H1 (cell line): ENCODE data around the gene KIF1B. TPM values are rescaled to one million over a fixed set of nuclear protein-coding genes. Genes with fewer than 3 reads are reported as not detected.

Experiments used
- CTCF ChIA-PET: fragments of 300-600 bp; sonication (Branson Sonifier 250); formaldehyde crosslinking; loops from one replicate; lab custom pipeline; 2021; ENCODE audit not compliant: partially characterized antibody; lab: Charles Lee
- POLR2A ChIA-PET: fragments of 300-600 bp; sonication (Branson Sonifier 250); formaldehyde crosslinking; loops from one replicate; lab custom pipeline; 2021; ENCODE audit warnings: inconsistent platforms; ENCODE audit not compliant: partially characterized antibody; lab: Charles Lee
- DNase-seq, 2 experiments: peaks; one replicate each; pipeline versions ENCODE4 v3.0.0 to v3.0.0-alpha.2; 2010 to 2022; ENCODE audit warnings: low spot score in 2 of 2, low read depth in 1 of 2, mixed read lengths in 1 of 2
- FAIRE-seq: peaks from 2 replicates; lab custom pipeline; 2011; peaks lifted over from hg19 to GRCh38; lab: Jason Lieb, UNC
- H2AFZ ChIP-seq: 2 replicates; pipeline ENCODE4 v1.8.1; 2012; ENCODE audit warnings: low read length, inconsistent platforms
- H2AK5ac ChIP-seq: 2 replicates; pipeline ENCODE4 v1.6.1; 2013; ENCODE audit warnings: low read depth, low read length
- H2BK120ac ChIP-seq: replicated peaks from 2 replicates; pipeline ENCODE3; 2013; ENCODE audit warnings: low read depth, low read length, inconsistent platforms
- H2BK12ac ChIP-seq: 2 replicates; pipeline ENCODE4 v1.6.1; 2013; ENCODE audit warnings: low read depth, low read length
- H2BK15ac ChIP-seq: 2 replicates; pipeline ENCODE4 v1.6.1; 2013; ENCODE audit warnings: low read length
- H2BK20ac ChIP-seq: 2 replicates; pipeline ENCODE4 v1.6.1; 2013; ENCODE audit warnings: low read length
- H2BK5ac ChIP-seq: 2 replicates; pipeline ENCODE4 v1.6.1; 2013; ENCODE audit warnings: low read depth, low read length
- H3K14ac ChIP-seq: 2 replicates; pipeline ENCODE4 v1.6.1; 2013; ENCODE audit warnings: inconsistent platforms; ENCODE audit not compliant: insufficient read length
- H3K18ac ChIP-seq: 2 replicates; pipeline ENCODE4 v1.6.1; 2013; ENCODE audit warnings: low read length; ENCODE audit errors: extremely low read depth
- H3K23ac ChIP-seq: 2 replicates; pipeline ENCODE4 v1.6.1; 2013; ENCODE audit warnings: inconsistent platforms; ENCODE audit not compliant: insufficient read length
- H3K23me2 ChIP-seq: 2 replicates; pipeline ENCODE4 v1.6.1; 2013; ENCODE audit warnings: low read depth, low read length
- H3K27ac ChIP-seq: 2 replicates; pipeline ENCODE4 v1.6.1; 2011; ENCODE audit warnings: low read depth, low read length, inconsistent platforms
- H3K27me3 ChIP-seq, 4 experiments: replicated peaks in 1 of 4; 1 replicate in 1 of 4; 2 replicates in 3 of 4; pipeline versions ENCODE4 v1.6.1 to v1.8.1; 2011 to 2013; ENCODE audit warnings: low read length in 3 of 4, mild to moderate bottlenecking in 3 of 4, inconsistent platforms in 2 of 4, mixed read lengths in 2 of 4, moderate library complexity in 1 of 4; ENCODE audit not compliant: control insufficient read depth in 3 of 4, insufficient read depth in 3 of 4; ENCODE audit errors: extremely low read depth in 1 of 4
- H3K36me3 ChIP-seq, 4 experiments: 2 replicates each; pipeline versions ENCODE4 v1.6.1 to v1.8.1; 2011 to 2013; ENCODE audit warnings: mild to moderate bottlenecking in 4 of 4, low read length in 3 of 4, moderate library complexity in 2 of 4, control low read depth in 1 of 4, inconsistent platforms in 1 of 4; ENCODE audit not compliant: insufficient read depth in 4 of 4, control insufficient read depth in 2 of 4
- H3K4ac ChIP-seq: replicated peaks from 2 replicates; pipeline ENCODE3; 2013; ENCODE audit warnings: low read length, low read depth, mixed read lengths, inconsistent platforms; ENCODE audit not compliant: insufficient read length
- H3K4me1 ChIP-seq, 4 experiments: replicated peaks in 1 of 4; 1 replicate in 1 of 4; 2 replicates in 3 of 4; pipeline versions ENCODE4 v1.6.1 to v1.8.1; 2011 to 2013; ENCODE audit warnings: low read length in 3 of 4, inconsistent platforms in 2 of 4, mixed read lengths in 1 of 4; ENCODE audit not compliant: insufficient read depth in 4 of 4, control insufficient read depth in 3 of 4
- H3K4me2 ChIP-seq, 2 experiments: 2 replicates each; pipeline versions ENCODE4 v1.6.1 to v1.8.1; 2011 to 2013; ENCODE audit warnings: low read depth in 2 of 2, low read length in 2 of 2, control low read depth in 1 of 2, inconsistent platforms in 1 of 2, mild to moderate bottlenecking in 1 of 2; ENCODE audit not compliant: insufficient read depth in 1 of 2
- H3K4me3 ChIP-seq, 4 experiments: fragments of 200-600, 300-600 bp in 1 of 4; sonication (generic), shearing (Covaris generic), sonication (Bioruptor Twin) in 1 of 4; 2 replicates each; pipeline versions ENCODE4 v1.5.1 to v1.8.1; 2011 to 2016; ENCODE audit warnings: low read length in 4 of 4, low read depth in 3 of 4, control low read depth in 2 of 4, inconsistent platforms in 2 of 4, mild to moderate bottlenecking in 2 of 4, mixed read lengths in 1 of 4, moderate library complexity in 1 of 4; ENCODE audit not compliant: insufficient read depth in 2 of 4; ENCODE audit errors: extremely low read depth in 1 of 4
- H3K56ac ChIP-seq: replicated peaks from 2 replicates; pipeline ENCODE3; 2013; ENCODE audit warnings: low read depth, mild to moderate bottlenecking, mixed read lengths, low read length, inconsistent platforms; ENCODE audit not compliant: insufficient read length
- H3K79me1 ChIP-seq: 2 replicates; pipeline ENCODE4 v1.6.1; 2013; ENCODE audit warnings: low read depth, low read length, control low read depth
- H3K79me2 ChIP-seq, 2 experiments: 2 replicates each; pipeline versions ENCODE4 v1.6.1 to v1.8.1; 2012 to 2013; ENCODE audit warnings: low read length in 2 of 2, mild to moderate bottlenecking in 2 of 2, inconsistent platforms in 1 of 2; ENCODE audit not compliant: insufficient read depth in 2 of 2, control insufficient read depth in 1 of 2
- H3K9ac ChIP-seq, 4 experiments: replicated peaks in 1 of 4; 1 replicate in 1 of 4; 2 replicates in 3 of 4; pipeline versions ENCODE4 v1.6.1 to v1.8.1; 2011 to 2013; ENCODE audit warnings: low read depth in 3 of 4, low read length in 3 of 4, control low read depth in 2 of 4, mild to moderate bottlenecking in 2 of 4, moderate library complexity in 2 of 4, inconsistent platforms in 1 of 4; ENCODE audit errors: extremely low read depth in 1 of 4
- H3K9me3 ChIP-seq, 2 experiments: 2 replicates each; pipeline versions ENCODE4 v1.6.1 to v1.8.1; 2012 to 2013; ENCODE audit warnings: mild to moderate bottlenecking in 2 of 2, moderate library complexity in 2 of 2, control low read depth in 1 of 2, inconsistent platforms in 1 of 2, low read depth in 1 of 2, low read length in 1 of 2, mixed read lengths in 1 of 2; ENCODE audit not compliant: insufficient read depth in 2 of 2
- H4K20me1 ChIP-seq, 2 experiments: replicated peaks in 1 of 2; 2 replicates each; pipeline versions ENCODE3 to v1.8.1; 2011 to 2013; ENCODE audit warnings: inconsistent platforms in 2 of 2, low read length in 2 of 2, mild to moderate bottlenecking in 1 of 2; ENCODE audit not compliant: insufficient read depth in 2 of 2, control insufficient read depth in 1 of 2
- H4K5ac ChIP-seq: 2 replicates; pipeline ENCODE4 v1.6.1; 2013; ENCODE audit warnings: low read length, low read depth, mixed read lengths, inconsistent platforms; ENCODE audit not compliant: insufficient read length
- H4K8ac ChIP-seq: 2 replicates; pipeline ENCODE4 v1.8.0; 2013; ENCODE audit warnings: mild to moderate bottlenecking, moderate library complexity, low read length, inconsistent platforms; ENCODE audit not compliant: insufficient read depth; ENCODE audit errors: extremely low read depth
- H4K91ac ChIP-seq: replicated peaks from 2 replicates; pipeline ENCODE3; 2013; ENCODE audit warnings: low read length, mixed read lengths, inconsistent platforms; ENCODE audit not compliant: insufficient read length
- ATF3 ChIP-seq: IDR thresholded peaks from 2 replicates; pipeline ENCODE4 v1.6.1; 2011; ENCODE audit warnings: low read depth, mild to moderate bottlenecking, low read length; ENCODE audit not compliant: insufficient read depth
- EP300 ChIP-seq, 2 experiments: IDR thresholded peaks; 1 replicate in 1 of 2; 2 replicates in 1 of 2; pipeline ENCODE4 v1.6.1; 2011 to 2012; ENCODE audit warnings: low read depth in 2 of 2, low read length in 2 of 2, mild to moderate bottlenecking in 2 of 2, borderline replicate concordance in 1 of 2, inconsistent platforms in 1 of 2, moderate library complexity in 1 of 2
- GTF2F1 ChIP-seq: IDR thresholded peaks from 2 replicates; pipeline ENCODE4 v1.6.1; 2012; ENCODE audit warnings: low read depth, low read length, improper control_type of control experiment, borderline replicate concordance
- MAX ChIP-seq: IDR thresholded peaks from 2 replicates; pipeline ENCODE4 v1.6.1; 2012; ENCODE audit warnings: inconsistent platforms
- NANOG ChIP-seq: IDR thresholded peaks from 2 replicates; pipeline ENCODE4 v1.6.1; 2011; ENCODE audit warnings: low read length, low read depth, mild to moderate bottlenecking, inconsistent platforms; ENCODE audit not compliant: insufficient read depth, poor library complexity, severe bottlenecking
- POLR2A ChIP-seq, 2 experiments: IDR thresholded peaks; 1 replicate in 1 of 2; 2 replicates in 1 of 2; pipeline ENCODE4 v1.6.1; 2011; ENCODE audit warnings: low read depth in 2 of 2, low read length in 2 of 2, mild to moderate bottlenecking in 2 of 2; ENCODE audit errors: control extremely low read depth in 1 of 2
- RNF2 ChIP-seq: fragments of 200-900, 300-1000 bp; sonication (generic); IDR thresholded peaks from 2 replicates; pipeline ENCODE4 v1.7.1; 2016; ENCODE audit warnings: borderline replicate concordance, low read depth, mild to moderate bottlenecking, antibody characterized with exemption, low read length; ENCODE audit not compliant: poor library complexity, severe bottlenecking; ENCODE audit errors: missing control alignments
- SIX5 ChIP-seq: IDR thresholded peaks from 2 replicates; pipeline ENCODE4 v1.6.1; 2011; ENCODE audit warnings: mild to moderate bottlenecking, low read depth, low read length
- TEAD4 ChIP-seq: IDR thresholded peaks from 2 replicates; pipeline ENCODE4 v1.6.1; 2012; ENCODE audit warnings: low read depth, low read length, inconsistent platforms, mixed read lengths
- WGBS, 2 experiments: shearing (Covaris generic) in 1 of 2; methylation state at CpG; one replicate each; pipeline versions ENCODE4 v1.1.6 to v1.1.7; 2013 to 2015; ENCODE audit warnings: low lambda C conversion rate in 2 of 2, mixed read lengths in 2 of 2, inconsistent platforms in 1 of 2, low coverage in 1 of 2, missing lambda C conversion rate in 1 of 2; ENCODE audit not compliant: insufficient replicate concordance in 2 of 2, insufficient coverage in 1 of 2, insufficient read length in 1 of 2; ENCODE audit errors: extremely low coverage in 1 of 2, missing lambda C conversion rate in 1 of 2; 5-methylcytosine and 5-hydroxymethylcytosine counted together
- polyA plus RNA-seq, 7 experiments: library from polyadenylated mRNA; depleted of rRNA in 3 of 7; stranded (reverse) in 5 of 7; unstranded in 2 of 7; fragments of >200 nt in 5 of 7; fragments of 200-250 nt in 2 of 7; gene quantifications; 1 replicate in 5 of 7; 2 replicates in 1 of 7; 4 replicates in 1 of 7; pipeline versions ENCODE4 v1.2.1 to v1.2.3, GENCODE V29; 2011 to 2013; ENCODE audit warnings: missing spikeins in 2 of 7, mixed read lengths in 2 of 7
- total RNA-seq: library from RNA; stranded (reverse); fragmentation: NEBNext Ultra II Directional; extraction: Animal tissue kit (Norgen Biotek cat#: 25700); gene quantifications from 2 replicates; pipeline ENCODE4 v1.2.1, GENCODE V29; 2021

Gene KIF1B
- total and polyA plus RNA-seq, 2 of the 8 experiments (the other 6 are each of a cell fraction or from before 2014, with no cell fraction given), result 39.1 to 74.2 TPM

- Histone ChIP-seq H3K4me2 (no peak overlapping the region), H3K9ac (no peak overlapping the region), H2BK120ac (no peak overlapping the region), H3K27ac (no peak overlapping the region), H2BK15ac (no peak overlapping the region), H4K8ac (no peak overlapping the region), H4K91ac (no peak overlapping the region), H2BK12ac (no peak overlapping the region), H3K4ac (no peak overlapping the region), H2BK20ac (no peak overlapping the region), H3K23me2 (no peaks in the 10 kb centered on the region), H3K4me1 (no peaks in the 10 kb centered on the region), H3K9me3 (no peaks in the 10 kb centered on the region), H2AFZ (no peak overlapping the region), H2BK5ac (no peak overlapping the region), H3K14ac (no peak overlapping the region), H2AK5ac (no peak overlapping the region), H4K20me1 (peaks cover 3 to 5% of the 10 kb centered on the region in 2 experiments), H3K36me3 (peaks cover 29 to 69% (median 50%) of the 10 kb centered on the region in 4 experiments), H3K23ac (no peak overlapping the region), H3K18ac (no peak overlapping the region), H3K79me2 (no peaks in the 10 kb centered on the region), H3K79me1 (no peaks in the 10 kb centered on the region), H3K56ac (no peak overlapping the region), H3K27me3 (no peaks in the 10 kb centered on the region), H4K5ac (no peak overlapping the region), H3K4me3 (no peak overlapping the region)
- TF ChIP-seq NANOG (no peak), ATF3 (no peak), POLR2A (IDR thresholded peaks at IDR 0.05; ENCODE audit: control extremely low read depth in 1 of 2, low read depth in 2 of 2, low read length in 2 of 2) (no peak), SIX5 (no peak), GTF2F1 (no peak), EP300 (IDR thresholded peaks at IDR 0.05; ENCODE audit: borderline replicate concordance in 1 of 2, low read depth in 2 of 2, low read length in 2 of 2) (no peak), TEAD4 (no peak), RNF2 (no peak), MAX (no peak)
- WGBS, 2 experiments, result 97% methylated on average over 15 of the region's 15 CpGs; no CpG with 5 or more reads in 1 of the 2 experiments
- no peak for FAIRE-seq
- DNase-seq, result no peak
- POLR2A ChIA-PET, result no interaction called here
- CTCF ChIA-PET, result interaction anchor here (0.6 to 2.3 kb wide), 2 partner anchors 11 to 212 kb away, joined by 4 to 7 read pairs; partner anchors contain the start of gene CENPS
Observed at GRCh38 chr1:10419351-10419750, 209.0 kb downstream of the KIF1B start.
